Calu3 (cell line): Measurements from ENCODE around the gene THBS2. TPM values are rescaled to one million over a fixed set of nuclear protein-coding genes. Genes with fewer than 3 reads are reported as not detected.
"Not testable (repeated sequence)": the region's sequence is repeated elsewhere in the genome, so short reads cannot be mapped to it uniquely, and the experiment has no call there.

ENCODE experiments used
- BruUV-seq: library from RNA; stranded (reverse); fragments of 400-500 nt; replicated peaks from 2 replicates; lab custom pipeline; 2021; lab: Mats Ljungman, UMichigan
- CTCF ChIA-PET: fragments of 300-600 bp; sonication (Branson Sonifier 250); formaldehyde crosslinking; loops from one replicate; lab custom pipeline; 2022; ENCODE audit warnings: antibody characterized with exemption; lab: Charles Lee
- DNase-seq: peaks from one replicate; pipeline ENCODE4 v3.0.0; 2022
- H3K27ac Mint-ChIP-seq: one replicate; pipeline ENCODE4 v1.8.0; 2022; ENCODE audit warnings: mixed read lengths; ENCODE audit not compliant: unreplicated experiment
- H3K27me3 Mint-ChIP-seq: one replicate; pipeline ENCODE4 v1.8.0; 2022; ENCODE audit warnings: mixed read lengths; ENCODE audit not compliant: unreplicated experiment
- H3K36me3 Mint-ChIP-seq: one replicate; pipeline ENCODE4 v1.8.0; 2022; ENCODE audit warnings: mild to moderate bottlenecking, moderate library complexity, mixed read lengths; ENCODE audit not compliant: insufficient read depth, unreplicated experiment
- H3K4me1 Mint-ChIP-seq: one replicate; pipeline ENCODE4 v1.8.0; 2022; ENCODE audit warnings: mild to moderate bottlenecking, low read depth, mixed read lengths; ENCODE audit not compliant: unreplicated experiment
- H3K4me3 Mint-ChIP-seq: one replicate; pipeline ENCODE4 v1.8.0; 2022; ENCODE audit warnings: mild to moderate bottlenecking, low read depth, moderate library complexity, mixed read lengths; ENCODE audit not compliant: unreplicated experiment
- H3K9me3 Mint-ChIP-seq: one replicate; pipeline ENCODE4 v1.8.0; 2022; ENCODE audit warnings: low read depth, mixed read lengths; ENCODE audit not compliant: unreplicated experiment
- CTCF ChIP-seq: fragments of 200-600 bp; IDR thresholded peaks from one replicate; pipeline ENCODE4 v1.8.0; 2022; ENCODE audit warnings: antibody characterized with exemption; ENCODE audit not compliant: unreplicated experiment
- intact Hi-C: fragments of 100-400 bp; cut with micrococcal nuclease; formaldehyde crosslinking; loops from one replicate; pipeline ENCODE4 v1.10.0; 2022; ENCODE audit not compliant: unreplicated experiment
- total RNA-seq: library from RNA; stranded (reverse); gene quantifications from 2 replicates; pipeline ENCODE4 v1.2.3, GENCODE V29; 2022

THBS2 gene
- total RNA-seq, 1 experiment from 2014 or later: not detected

DNA sequence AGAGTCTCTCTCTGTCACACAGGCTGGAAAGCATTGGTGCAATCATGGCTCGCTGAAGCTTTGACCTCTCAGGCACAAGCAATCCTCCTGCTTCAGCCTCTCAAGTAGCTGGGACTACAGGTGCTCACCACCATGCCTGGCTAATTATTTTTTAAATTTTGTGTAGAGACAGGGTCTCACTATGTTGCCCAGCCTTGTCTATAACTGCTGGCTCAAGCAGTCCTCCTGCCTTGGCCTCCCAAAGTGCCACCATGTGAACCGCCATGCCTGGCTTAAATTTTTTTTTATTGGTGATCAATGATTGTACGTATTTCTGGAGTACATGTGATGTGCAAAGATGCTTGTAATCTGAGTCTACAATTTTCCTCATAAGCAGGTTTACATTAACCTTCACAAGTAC lies 54.8 kb downstream of the THBS2 start:
- intact Hi-C loops: no loop called here
- CTCF ChIA-PET: no interaction called here
- no peak for DNase-seq
- BruUV-seq: no TSS peak
- no peaks in the 10 kb centered on the region for H3K27me3 Mint-ChIP-seq
- TF ChIP-seq CTCF: no peak
- no peaks in the 10 kb centered on the region for H3K4me1 Mint-ChIP-seq
- H3K4me3 Mint-ChIP-seq: no peak overlapping the region
- no peak overlapping the region for H3K27ac Mint-ChIP-seq
- H3K36me3 Mint-ChIP-seq: no peaks in the 10 kb centered on the region
- H3K9me3 Mint-ChIP-seq: no peaks in the 10 kb centered on the region

GRCh38 chr6:169197929-169198328 lies 55.7 kb downstream of the THBS2 start:
- H3K9me3 Mint-ChIP-seq, CTCF ChIA-PET, intact Hi-C loops, H3K4me3 Mint-ChIP-seq, DNase-seq, H3K4me1 Mint-ChIP-seq, H3K27me3 Mint-ChIP-seq, H3K36me3 Mint-ChIP-seq, H3K27ac Mint-ChIP-seq, BruUV-seq: not testable (repeated sequence)

DNA sequence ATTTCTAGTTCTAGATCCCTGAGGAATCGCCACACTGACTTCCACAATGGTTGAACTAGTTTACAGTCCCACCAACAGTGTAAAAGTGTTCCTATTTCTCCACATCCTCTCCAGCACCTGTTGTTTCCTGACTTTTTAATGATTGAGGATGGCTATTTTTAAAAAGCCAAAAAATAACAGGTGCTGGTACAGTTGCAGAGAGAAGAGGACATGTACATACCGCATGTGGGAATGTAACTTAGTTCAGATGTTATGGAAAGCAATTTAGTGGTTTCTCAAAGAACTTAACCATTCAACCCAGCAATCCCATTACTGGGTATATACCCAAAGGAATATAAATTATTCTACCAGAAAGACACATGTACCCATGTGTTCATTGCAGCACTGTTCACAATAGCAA lies 57.4 kb downstream of the THBS2 start:
- not testable (repeated sequence) for H3K9me3 Mint-ChIP-seq, H3K4me3 Mint-ChIP-seq
- peaks cover 15% of the 10 kb centered on the region for H3K27me3 Mint-ChIP-seq

DNA sequence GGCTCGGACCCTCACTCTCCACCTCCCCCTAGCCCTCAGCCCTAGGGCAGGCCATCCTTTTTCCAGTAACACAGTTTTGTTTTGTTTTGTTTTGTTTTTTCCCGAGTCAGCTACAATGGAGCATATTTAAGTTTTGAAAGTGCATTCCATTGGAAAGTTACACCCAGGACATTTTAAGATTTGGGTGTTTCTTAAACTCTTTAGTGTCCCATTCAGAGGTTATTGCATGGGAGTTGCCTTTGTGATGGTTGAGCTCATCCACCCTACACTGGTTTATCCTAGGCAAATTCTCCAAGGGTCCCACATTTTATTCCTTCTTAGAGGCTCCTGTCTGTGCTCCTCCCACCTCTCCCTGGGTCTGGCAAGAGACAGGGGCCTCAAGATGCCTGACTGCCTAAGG lies 58.9 kb downstream of the THBS2 start:
- Mint-ChIP-seq H3K9me3 (peaks cover 6% of the 10 kb centered on the region), H3K36me3 (no peaks in the 10 kb centered on the region), H3K4me3 (no peak overlapping the region), H3K27ac (no peak overlapping the region), H3K27me3 (peaks cover 15% of the 10 kb centered on the region), H3K4me1 (no peaks in the 10 kb centered on the region)
- CTCF ChIA-PET: no interaction called here
- no TSS peak for BruUV-seq
- DNase-seq: no peak
- intact Hi-C loops: no loop called here
- no peak for TF ChIP-seq CTCF

More for the DNA sequence above, 57.4 kb downstream of the THBS2 start:
- H3K4me1 Mint-ChIP-seq, H3K36me3 Mint-ChIP-seq, BruUV-seq, DNase-seq, intact Hi-C loops, H3K27ac Mint-ChIP-seq, CTCF ChIA-PET: not testable (repeated sequence)

- no peaks in the 10 kb centered on the region for H3K4me1 Mint-ChIP-seq
- intact Hi-C loops: no loop called here
These were observed 62.7 kb downstream of the THBS2 start for GRCh38 chr6:169190970-169191369.

More at GRCh38 chr6:169190970-169191369, 62.7 kb downstream of the THBS2 start:
- Mint-ChIP-seq H3K27ac (no peak overlapping the region), H3K9me3 (peaks cover 6% of the 10 kb centered on the region), H3K36me3 (no peaks in the 10 kb centered on the region), H3K4me3 (no peak overlapping the region), H3K27me3 (peaks cover 15% of the 10 kb centered on the region)
- BruUV-seq: no TSS peak
- no peak for DNase-seq
- CTCF ChIA-PET: no interaction called here
- TF ChIP-seq CTCF: no peak
